Limb (tissue), 2 donors: ENCODE measurements around the gene LIMS2.

Experiments used
- DNase-seq, 2 donors: peaks; one replicate each; pipeline ENCODE4 v3.0.0-alpha.2; 2016; ENCODE audit errors: extremely low spot score in 2 of 2

The LIMS2 gene

DNA sequence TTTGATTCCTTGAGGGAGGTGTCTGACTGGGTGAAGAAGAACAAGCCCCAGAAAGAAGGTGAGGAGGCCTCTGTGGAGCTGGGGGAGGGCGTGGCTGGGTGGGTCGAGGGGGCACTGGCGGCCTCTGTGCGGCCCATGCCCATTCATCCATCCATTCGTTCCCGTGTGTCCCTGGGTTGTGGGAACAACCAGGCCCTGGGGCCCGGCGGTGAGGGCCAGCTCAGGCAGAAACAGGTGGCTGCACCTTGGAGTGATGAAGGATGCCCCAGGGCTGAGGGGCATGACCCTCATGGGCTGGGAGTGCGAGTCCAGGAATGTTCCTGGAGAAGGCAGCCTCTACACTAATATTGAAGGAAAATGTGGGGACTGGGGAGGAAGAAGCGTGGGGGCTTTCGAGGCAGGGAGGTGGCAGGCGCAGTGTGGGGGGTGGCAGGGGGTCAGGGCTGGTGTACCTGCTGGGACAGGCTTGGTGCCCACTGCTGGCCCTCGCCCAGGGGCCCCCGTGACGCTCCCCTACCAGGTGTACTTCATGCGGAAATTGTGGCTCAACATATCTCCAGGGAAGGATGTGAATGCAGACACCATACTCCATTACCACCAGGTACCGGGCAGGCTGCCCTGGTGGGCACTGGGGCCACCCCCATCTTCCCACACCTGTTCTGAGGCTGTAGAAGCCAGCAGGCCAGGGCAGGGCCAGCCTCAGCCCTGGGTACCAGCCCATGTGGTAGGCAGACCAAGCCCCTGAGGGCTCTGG is 40.5 kb downstream of the LIMS2 start:
- DNase-seq: no peak

DNA sequence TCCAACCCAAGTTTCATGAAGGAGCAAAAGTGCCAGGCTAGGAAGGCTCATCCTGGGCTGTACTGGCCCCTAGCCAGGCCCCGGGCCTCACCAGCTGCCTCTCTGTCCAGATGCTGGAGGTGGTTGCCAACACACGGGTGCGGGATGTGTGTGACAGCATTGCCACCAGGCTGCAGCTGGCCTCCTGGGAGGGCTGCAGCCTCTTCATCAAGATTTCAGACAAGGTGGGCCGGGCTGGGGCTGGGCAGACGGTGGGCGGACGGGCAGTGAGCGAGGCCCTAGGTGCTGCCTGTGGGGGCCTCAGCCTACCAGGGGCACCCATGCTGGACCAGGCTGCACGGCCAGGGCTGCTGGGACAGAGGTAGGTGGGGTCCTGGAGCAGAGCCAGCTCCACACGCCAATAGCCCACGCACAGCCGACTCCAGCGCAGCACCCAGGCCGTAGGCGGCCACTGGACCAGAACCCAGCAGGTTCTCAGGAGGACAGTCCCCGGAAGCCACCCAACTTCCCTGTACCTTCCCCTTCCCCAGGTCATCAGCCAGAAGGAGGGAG is 41.2 kb downstream of the LIMS2 start:
- DNase-seq: peak in 1 of 2 donors; percentile 15

DNA sequence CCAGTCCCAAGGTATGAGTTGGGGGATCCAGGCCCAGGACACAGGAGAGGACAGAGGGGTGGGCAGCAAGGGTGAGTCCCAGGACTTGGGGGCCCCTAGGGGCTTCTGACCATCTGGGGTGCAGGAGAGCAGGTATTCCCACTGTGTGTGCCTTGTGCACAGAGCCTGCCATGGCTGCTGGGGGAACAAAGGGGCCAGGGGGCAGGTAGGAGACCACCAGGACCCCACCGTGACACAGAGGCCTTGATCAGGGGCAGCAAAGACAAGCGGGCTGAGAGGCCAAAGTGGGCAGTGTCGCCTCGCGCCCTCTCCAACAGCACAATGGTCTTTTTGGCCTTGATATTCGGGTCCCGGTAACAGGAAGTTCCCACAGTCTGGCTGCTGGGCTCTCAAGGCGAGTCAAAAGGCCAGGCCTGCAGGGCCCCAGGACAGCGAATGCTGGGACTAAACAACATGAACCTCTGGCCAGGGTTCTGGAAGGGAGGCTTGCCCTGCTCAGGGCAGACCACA is 41.7 kb downstream of the LIMS2 start:
- no peak for DNase-seq

DNA sequence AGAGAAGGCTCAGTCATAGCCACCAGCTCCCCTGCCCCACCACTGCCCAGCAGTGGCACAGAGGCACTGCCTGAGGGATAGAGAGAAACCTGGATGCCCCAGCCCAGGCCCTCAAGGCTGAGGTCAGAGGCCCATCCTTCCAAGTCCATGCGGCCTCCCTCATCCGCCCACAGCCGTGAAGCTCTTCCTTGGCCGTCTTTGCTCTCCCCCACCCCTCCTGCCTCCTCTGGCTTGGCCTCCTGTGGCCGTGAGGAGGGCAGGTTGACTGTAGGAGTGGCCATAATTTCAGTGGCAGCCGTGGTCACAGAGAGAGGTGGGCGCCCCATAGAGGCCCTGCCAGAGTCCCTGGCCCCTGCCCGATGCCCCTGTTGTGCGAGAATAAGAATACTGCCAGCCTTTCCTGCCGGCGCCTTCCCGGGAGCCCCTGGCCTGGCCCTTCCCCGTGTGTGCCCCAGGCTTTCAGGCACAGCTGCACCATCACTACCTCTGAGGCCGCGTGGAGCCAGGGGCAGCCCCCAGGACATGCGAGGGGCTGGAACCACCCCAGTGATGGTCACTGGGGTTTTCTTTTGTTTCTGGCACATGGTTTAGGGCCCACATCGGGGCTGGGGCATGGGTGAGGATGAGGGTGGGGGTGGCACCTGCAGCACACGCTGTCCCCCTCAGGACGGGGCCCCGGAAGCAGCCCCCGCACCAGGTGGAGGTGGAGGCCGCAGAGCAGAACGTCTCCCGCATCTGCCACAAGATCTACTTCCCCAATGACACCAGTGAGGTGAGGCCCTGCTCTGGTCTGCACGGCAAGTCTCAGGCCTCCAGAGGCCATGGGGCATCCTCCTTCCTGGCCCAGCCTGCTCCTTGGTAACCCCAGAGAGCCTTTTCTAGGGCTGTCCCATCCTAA is 42.5 kb downstream of the LIMS2 start:
- no peak for DNase-seq

DNA sequence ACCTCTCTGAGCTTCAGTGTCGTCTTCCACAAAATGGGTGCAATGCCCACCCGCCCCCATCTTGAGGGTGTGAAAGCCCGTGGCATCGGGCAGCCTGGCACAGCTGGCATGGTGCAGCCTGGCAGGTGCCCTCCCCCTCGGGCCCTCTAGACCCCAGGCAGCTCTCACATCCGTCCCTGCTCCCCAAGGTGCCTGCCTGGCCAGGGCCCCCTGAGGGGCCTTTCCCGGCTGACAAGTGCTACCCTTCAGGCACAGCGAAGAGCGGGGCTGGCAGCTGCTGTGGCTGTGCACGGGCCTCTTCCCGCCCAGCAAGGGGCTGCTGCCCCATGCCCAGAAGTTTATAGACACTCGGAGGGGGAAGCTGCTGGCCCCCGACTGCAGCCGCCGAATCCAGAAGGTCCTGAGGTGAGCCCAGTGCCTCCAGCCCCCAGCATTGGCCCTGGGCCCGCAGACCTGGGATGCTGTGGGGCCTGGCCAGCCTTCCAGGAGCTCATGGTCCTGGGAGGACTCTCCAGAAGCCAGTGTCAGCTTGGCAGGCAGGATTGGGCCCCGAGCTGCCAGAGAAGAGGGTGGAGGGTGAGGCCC is 43.2 kb downstream of the LIMS2 start:
- no peak for DNase-seq

DNA sequence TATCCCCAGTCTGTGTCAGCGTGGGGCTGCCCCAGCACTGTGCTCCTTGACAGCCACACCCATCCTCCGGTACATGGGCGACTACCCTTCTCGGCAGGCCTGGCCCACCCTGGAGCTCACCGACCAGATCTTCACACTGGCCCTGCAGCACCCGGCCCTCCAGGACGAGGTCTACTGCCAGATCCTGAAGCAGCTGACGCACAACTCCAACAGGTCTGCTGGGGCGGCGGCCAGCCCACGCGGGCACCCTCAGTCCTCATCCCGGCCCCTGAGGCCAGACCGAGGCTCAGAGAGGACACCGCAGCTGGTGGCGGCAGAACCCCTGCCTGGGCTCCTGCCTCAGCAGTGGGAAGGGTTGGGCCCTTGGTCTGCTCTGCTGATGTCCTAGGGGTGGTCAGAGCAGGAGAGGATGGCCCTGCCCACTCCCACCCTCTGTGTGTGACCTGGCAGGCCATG is 43.8 kb downstream of the LIMS2 start:
- no peak for DNase-seq

DNA sequence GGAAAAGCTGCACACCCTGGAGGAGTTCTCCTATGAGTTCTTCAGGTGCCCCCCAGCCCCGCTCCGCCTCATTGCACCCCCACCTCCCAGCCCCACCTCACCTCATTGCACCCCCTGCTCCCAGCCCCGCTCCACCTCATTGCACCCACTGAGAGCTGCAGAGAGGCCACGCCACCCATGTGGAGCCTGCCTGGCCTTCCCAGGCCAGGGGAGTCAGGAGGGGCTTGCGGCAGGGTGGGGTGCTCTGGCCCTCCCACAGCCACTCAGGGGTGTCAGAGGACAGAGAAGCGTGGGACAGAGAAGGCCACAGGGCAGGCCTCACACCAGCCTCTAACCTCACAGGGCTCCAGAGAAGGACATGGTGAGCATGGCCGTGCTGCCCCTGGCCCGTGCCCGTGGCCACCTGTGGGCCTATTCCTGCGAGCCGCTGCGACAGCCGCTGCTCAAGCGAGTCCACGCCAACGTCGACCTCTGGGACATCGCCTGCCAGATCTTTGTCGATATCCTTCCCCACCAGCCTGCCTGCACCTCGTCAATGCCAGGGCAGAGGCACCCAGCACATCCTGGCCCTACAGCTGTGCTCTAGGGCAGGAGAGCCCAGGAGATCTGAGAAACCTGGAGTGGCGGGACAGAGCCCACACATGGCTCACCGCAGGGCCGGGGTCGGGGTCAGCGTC is 44.3 kb downstream of the LIMS2 start:
- no peak for DNase-seq

DNA sequence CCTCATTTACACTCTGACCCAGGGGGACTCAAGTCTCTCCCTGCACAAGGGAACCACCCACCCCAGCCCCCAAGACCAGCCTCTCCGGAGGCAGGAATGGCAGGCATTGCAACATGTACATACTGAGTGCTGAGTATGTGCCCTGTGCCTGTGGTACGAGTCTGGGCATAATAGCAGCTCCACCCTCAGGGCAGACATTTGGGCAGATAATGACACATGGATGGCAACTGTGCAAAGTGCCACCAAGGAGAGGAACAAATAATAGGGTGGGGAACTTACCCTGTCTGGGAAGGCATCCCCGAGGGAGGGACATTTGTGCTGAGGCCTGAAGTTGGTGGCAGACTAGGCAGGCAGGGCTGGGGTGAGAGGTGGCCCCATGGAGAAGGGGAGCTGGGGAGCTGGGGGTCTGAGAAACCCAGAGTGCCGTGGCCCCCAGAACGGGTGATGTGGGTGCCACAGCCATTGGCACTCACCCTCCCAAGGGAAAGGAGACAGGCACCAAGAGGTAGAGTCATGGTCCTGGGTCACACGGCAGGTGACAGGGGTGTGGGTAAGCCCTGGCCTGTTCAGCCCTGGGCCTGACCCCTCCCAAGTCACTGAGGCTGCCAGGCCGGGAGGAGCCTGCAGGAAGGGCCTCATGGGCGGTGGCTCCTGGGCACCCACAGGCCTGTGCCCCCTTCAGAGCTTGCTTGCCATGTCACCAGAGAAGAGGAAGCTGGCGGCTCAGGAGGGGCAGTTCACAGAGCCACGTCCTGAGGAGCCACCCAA is 45.0 kb downstream of the LIMS2 start:
- DNase-seq: no peak

DNA sequence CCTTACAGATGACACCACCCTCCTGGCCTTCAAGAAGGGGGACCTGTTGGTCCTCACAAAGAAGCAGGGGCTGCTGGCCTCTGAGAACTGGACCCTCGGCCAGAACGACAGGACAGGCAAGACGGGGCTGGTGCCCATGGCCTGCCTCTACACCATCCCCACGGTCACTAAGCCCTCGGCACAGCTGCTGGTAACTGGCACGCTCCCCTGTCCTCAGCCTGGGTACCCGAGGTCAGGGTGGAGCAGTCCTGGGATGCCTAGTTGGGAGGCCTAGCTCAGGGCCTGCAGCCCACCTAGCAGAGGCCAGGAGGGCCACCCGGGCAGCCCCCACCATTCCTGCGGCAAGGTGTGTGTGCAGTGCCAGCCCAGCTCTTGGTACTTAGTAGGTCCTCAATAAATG is 45.7 kb downstream of the LIMS2 start:
- no peak for DNase-seq

DNA sequence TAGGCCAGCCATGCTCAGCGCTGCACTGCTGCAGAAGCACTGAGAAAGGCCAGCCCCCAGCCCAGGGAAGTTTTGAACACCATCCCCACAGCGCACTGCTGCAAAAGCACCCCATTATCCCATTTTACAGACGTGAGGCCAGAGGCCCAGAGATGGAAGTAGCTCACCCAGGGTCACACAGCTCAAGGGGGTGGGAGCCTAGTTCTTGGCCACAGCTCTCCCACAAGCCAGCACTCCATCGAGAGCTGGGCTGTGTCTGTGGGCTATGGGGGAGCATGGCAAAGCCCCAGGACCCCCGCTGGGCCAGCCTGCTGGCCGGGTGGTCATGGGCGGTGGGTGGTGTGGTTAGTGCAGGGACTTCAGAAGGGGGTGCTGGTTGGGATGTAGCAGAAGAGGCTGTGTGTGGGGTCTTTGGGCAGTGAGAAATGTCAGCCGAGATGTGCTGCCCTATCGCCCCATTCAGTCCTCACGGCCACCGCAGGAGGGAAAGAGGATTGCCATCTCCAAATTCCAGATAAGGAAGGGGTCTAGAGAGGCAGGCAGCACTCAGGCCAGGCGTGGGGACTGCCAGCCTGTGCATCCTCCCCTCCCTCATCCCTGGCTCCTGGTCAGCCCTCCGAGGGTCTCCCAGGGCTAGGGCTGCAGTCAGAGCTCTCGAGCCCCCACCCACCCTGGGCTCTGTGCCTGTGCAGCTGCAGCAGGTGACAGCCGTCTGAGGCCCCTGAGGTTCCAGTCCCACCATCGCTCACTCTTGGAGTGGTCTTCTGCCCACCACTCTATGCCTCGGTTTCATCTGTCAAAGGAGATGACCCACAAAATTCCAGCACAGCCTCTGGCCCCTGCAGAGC is 46.3 kb downstream of the LIMS2 start:
- no peak for DNase-seq

DNA sequence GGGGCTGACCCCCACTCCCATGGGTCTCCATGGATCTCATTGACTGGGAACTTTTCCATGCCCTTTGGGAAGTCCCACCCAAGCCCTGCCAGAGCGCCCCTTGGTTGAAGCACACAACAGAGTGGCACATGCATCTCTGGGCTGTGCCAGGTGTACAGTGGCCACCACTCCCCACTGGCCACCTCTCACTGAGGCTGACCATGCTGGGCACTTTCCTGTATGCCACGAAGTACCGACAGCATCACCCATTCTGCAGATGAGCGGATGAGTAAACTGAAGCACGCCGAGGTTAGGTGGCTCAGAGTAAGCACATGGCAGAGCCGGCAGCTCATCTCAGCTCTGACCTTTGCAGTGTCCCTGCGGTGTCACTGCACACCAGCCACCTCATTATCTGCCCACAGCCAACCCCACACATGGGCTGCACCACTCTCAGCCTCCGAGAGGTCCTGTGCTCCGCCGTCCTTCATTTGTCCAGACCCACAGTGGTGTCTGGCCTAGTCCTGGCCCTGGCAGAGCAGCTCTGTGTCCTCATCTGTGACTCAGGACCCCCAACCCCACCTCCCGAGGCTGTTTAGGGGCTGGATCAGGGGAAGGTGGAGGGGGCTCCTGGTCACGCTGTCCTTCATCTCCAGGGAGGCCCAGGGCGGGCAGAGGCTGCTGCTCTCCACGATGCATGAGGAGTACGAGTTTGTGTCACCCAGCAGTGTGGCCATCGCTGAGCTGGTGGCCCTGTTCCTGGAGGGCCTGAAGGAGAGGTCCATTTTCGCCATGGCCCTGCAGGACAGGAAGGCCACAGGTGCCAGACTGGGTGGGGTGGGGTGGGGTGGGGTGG is 47.4 kb downstream of the LIMS2 start:
- DNase-seq: no peak

DNA sequence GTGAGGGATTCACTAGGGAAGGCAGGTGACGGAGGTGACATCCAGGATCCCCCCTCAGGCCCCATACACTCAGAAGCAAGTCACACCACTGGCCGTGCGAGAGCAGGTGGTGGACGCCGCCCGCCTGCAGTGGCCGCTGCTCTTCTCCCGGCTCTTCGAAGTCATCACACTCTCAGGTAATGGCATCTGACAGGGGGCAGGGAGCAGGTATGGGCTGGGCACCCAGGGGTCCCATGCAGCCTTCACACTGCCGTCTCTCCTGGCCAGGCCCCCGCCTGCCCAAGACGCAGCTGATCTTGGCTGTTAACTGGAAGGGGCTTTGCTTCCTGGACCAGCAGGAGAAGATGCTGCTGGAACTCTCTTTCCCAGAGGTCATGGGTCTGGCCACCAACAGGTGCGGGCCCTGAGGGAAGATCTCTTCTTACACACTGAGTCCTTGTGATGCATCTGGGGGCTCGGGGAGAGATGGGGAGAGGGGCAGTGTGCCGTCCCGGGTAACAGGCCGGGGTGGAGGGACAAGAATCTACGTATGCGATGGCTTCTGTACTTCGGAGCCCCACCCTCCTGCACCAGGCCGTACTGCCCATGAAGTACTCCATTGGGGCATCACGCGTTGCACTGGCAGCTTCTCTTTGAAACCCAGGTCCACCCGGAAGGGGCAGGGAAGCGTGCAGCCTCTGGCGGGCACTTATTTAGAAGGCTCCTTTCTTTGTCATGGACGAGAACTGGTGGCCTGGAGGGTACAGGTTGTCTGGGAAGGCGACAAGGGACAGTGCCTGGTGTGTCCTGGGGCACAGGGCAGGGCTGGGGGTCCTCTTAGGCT is 48.2 kb downstream of the LIMS2 start:
- no peak for DNase-seq

DNA sequence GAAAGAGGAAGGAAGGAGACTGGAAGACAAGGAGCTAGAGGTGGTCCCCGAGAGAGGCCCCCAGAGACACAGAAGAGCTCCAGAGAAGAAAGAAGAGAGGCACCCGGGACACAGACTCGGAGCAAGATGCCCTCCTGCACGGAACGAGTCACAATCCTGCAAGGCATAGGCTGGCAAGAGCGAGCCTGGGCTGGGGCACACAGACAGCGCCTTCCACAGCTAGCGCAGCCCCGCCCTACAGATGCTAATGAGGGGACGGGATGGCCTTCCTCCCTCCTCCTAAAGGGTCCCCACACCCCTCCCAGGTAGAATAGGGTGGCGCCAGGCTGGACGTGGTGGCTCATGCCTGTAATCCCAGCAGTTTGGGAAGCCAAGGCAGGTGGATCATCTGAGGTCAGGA is 49.2 kb downstream of the LIMS2 start:
- no peak for DNase-seq

DNA sequence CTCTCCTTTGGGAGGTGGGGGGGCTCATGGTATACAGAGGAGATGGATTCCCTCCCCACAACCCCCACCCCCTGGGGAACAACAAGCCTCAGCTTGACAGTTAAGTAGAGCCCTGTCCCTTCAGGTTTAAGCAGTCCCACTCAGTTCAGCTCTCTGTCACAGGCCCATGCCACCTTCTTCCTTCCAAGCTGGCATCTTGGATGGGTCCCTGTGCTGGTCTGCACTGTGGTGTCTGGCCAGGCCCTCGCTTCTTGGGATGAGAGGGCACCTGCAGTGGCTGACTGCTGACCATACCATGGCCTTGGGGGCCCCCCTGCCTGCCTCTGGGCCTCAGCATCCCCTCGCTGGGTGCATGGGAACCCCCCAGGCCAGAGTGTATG is 49.8 kb downstream of the LIMS2 start:
- DNase-seq: no peak

DNA sequence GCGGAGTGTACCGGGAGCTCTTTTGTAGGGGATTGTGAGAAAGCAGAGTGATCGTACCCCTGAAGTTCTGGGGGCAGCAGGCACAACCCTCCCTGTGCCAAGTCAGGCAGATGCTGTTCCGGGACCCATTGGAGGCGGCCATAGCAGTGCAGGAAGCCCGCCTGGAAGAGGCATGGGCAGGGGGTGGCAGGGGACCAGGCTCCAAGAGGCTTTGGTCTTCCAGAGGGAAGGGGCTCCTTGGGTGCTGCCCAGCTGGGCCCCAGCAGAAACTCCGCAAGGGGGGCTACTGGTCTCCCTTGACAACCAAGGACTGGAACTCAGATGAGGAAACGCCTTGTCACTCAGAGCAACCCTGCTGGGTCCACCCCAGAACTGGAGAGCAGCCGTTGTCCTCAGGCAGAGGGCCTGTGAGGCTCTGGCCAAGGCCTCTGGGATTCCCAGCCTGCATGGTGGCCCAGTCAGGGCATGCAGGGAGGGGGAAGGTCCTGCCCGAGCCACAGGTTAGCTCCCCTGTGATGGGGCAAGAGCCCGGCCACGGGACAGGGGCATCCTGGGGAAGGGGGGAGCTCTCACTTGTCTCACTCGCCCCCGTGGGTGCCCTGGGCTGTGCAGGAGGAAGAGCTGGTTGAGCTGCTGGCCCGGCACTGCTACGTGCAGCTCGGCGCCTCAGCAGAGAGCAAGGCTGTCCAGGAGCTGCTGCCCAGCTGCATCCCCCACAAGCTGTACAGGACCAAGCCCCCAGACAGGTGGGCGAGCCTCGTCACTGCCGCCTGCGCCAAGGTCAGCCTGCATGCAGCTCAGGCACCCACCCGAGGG is 50.4 kb downstream of the LIMS2 start:
- DNase-seq: no peak

DNA sequence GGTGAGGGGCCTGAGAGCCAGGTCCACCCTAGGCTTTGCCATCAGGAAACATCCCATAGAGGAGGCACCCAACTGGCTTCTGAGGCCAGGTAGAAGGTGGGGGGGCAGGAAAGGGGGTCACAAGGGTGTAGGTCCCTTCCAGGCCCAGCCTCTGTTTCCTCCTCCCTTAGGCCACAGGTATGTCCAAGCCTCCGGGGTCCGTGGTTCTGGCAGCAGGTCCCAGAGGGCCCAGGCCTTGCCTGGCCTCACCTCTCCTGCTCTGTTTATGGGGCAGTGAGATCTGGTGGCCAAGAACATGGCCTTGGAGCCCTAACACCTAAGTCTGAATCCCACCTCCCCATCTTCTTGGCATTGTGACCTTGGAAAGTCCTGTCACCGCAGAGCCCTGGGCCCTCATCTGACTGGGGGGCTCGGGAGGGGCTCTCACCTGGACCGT is 51.0 kb downstream of the LIMS2 start:
- peak in 1 of 2 donors; percentile 7 for DNase-seq
